K562 (cell line): ENCODE data around the gene POLG. TPM values are rescaled to one million over a fixed set of nuclear protein-coding genes. Genes with fewer than 3 reads are reported as not detected.

ENCODE experiments used
- ATAC-seq: fragments of 200-7000 bp; cut with Tn5 transposase; 3 replicates; pipeline ENCODE4 v1.9.1; 2020; ENCODE audit warnings: moderate library complexity
- BruUV-seq: library from RNA; stranded (reverse); fragments of 400-500 nt; replicated peaks from 2 replicates; lab custom pipeline; 2021; lab: Mats Ljungman, UMichigan
- CTCF ChIA-PET: fragments of 300-600 bp; formaldehyde crosslinking; extraction: SDS; loops from one replicate; lab custom pipeline; 2021; ENCODE audit warnings: low intra/inter-chr PET ratio; lab: Yijun Ruan, JAX
- POLR2A ChIA-PET: fragments of 300-600, 350-650 bp; sonication (Branson Sonifier 250); formaldehyde crosslinking; extraction: SDS; loops from one replicate; lab custom pipeline; 2021; ENCODE audit warnings: antibody characterized with exemption, inconsistent platforms; lab: Yijun Ruan, JAX
- DNase-seq, 4 experiments: peaks; one replicate each; pipeline versions ENCODE4 v3.0.0 to v3.0.0-alpha.2; 2011 to 2018; ENCODE audit warnings: low spot score in 3 of 4, mixed read lengths in 3 of 4; ENCODE audit errors: extremely low read depth in 1 of 4
- FAIRE-seq: peaks from 2 replicates; lab custom pipeline; 2011; peaks lifted over from hg19 to GRCh38; lab: Jason Lieb, UNC
- H2AFZ ChIP-seq: 2 replicates; pipeline ENCODE4 v1.6.0; 2011; ENCODE audit warnings: low read depth, low read length, control low read depth, inconsistent platforms
- H3K27ac ChIP-seq: fragments of 200-600 bp; 3 replicates; pipeline ENCODE4 v1.8.0; 2011; ENCODE audit warnings: low read depth, mild to moderate bottlenecking, control low read depth, inconsistent platforms, low read length, moderate library complexity, mixed read lengths; ENCODE audit errors: extremely low read depth
- H3K27me3 ChIP-seq, 2 experiments: fragments of 300-600 bp in 1 of 2; 2 replicates in 1 of 2; 3 replicates in 1 of 2; pipeline versions ENCODE4 v1.6.0 to v1.8.0; 2011; ENCODE audit warnings: inconsistent platforms in 2 of 2, low read length in 2 of 2, mild to moderate bottlenecking in 1 of 2, mixed read lengths in 1 of 2, moderate library complexity in 1 of 2; ENCODE audit not compliant: control insufficient read depth in 2 of 2, insufficient read depth in 2 of 2
- H3K36me3 ChIP-seq: fragments of 300-600 bp; 3 replicates; pipeline ENCODE4 v1.8.0; 2011; ENCODE audit warnings: mild to moderate bottlenecking, low read length, inconsistent platforms; ENCODE audit not compliant: control insufficient read depth, insufficient read depth
- H3K4me1 ChIP-seq, 2 experiments: fragments of 200-600 bp in 1 of 2; replicated peaks in 1 of 2; 2 replicates in 1 of 2; 3 replicates in 1 of 2; pipeline versions ENCODE4 v1.5.1 to v1.8.0; 2011; ENCODE audit warnings: inconsistent platforms in 2 of 2, low read length in 2 of 2, mild to moderate bottlenecking in 1 of 2, mixed read lengths in 1 of 2, moderate library complexity in 1 of 2; ENCODE audit not compliant: control insufficient read depth in 2 of 2, insufficient read depth in 2 of 2
- H3K4me2 ChIP-seq: 2 replicates; pipeline ENCODE4 v1.6.1; 2011; ENCODE audit warnings: low read length, control low read depth, inconsistent platforms, mixed read lengths; ENCODE audit not compliant: insufficient read depth
- H3K4me3 ChIP-seq: fragments of 200-600 bp; sonication (generic), shearing (Covaris generic); 2 replicates; pipeline ENCODE4 v1.5.1; 2016; ENCODE audit warnings: control low read depth, inconsistent platforms
- H3K79me2 ChIP-seq: fragments of 200-600 bp; 3 replicates; pipeline ENCODE4 v1.8.0; 2011; ENCODE audit warnings: low read length, inconsistent platforms; ENCODE audit not compliant: control insufficient read depth, insufficient read depth
- H3K9ac ChIP-seq, 2 experiments: 2 replicates each; pipeline versions ENCODE4 v1.6.0 to v1.6.1; 2011; ENCODE audit warnings: low read depth in 2 of 2, low read length in 2 of 2, control low read depth in 1 of 2, inconsistent platforms in 1 of 2, mild to moderate bottlenecking in 1 of 2, mixed read lengths in 1 of 2; ENCODE audit not compliant: insufficient read depth in 1 of 2
- H3K9me1 ChIP-seq: one replicate; pipeline ENCODE4 v1.6.0; 2011; ENCODE audit warnings: inconsistent platforms, mild to moderate bottlenecking, low read length, moderate library complexity; ENCODE audit not compliant: control insufficient read depth, insufficient read depth
- H3K9me3 ChIP-seq: replicated peaks from 2 replicates; pipeline ENCODE4 v1.5.1; 2011; ENCODE audit warnings: low read depth, low read length, inconsistent platforms; ENCODE audit not compliant: control insufficient read depth, insufficient read depth
- H4K20me1 ChIP-seq: replicated peaks from 2 replicates; pipeline ENCODE4 v1.6.1; 2011; ENCODE audit warnings: low read length, inconsistent platforms, mixed read lengths; ENCODE audit not compliant: control insufficient read depth, insufficient read depth
- CHD1 ChIP-seq: fragments of 200-600 bp; sonication (generic); IDR thresholded peaks from one replicate; pipeline ENCODE4 v1.6.1; 2012; ENCODE audit warnings: mild to moderate bottlenecking, moderate library complexity, low read length, inconsistent platforms
- PCBP2 ChIP-seq: fragments of 200-400 bp; formaldehyde crosslinking; IDR thresholded peaks from 2 replicates; pipeline ENCODE4 v1.6.1; 2018; ENCODE audit warnings: low read length, low read depth, mild to moderate bottlenecking, moderate library complexity; ENCODE audit not compliant: poor library complexity, severe bottlenecking
- POLR2G ChIP-seq: fragments of 200-400 bp; formaldehyde crosslinking; IDR thresholded peaks from 2 replicates; pipeline ENCODE4 v1.6.1; 2017; ENCODE audit warnings: low read depth, mild to moderate bottlenecking, antibody characterized with exemption, low read length, moderate library complexity
- ZNF24 ChIP-seq: fragments of 450-650 bp; IDR thresholded peaks from 2 replicates; pipeline ENCODE4 v1.6.1; 2016
- WGBS: fragments of 100-300 bp; shearing (Covaris generic); methylation state at CpG from one replicate; pipeline ENCODE4 v1.1.6; 2016; ENCODE audit warnings: low coverage, mixed read lengths; ENCODE audit not compliant: insufficient coverage; ENCODE audit errors: missing lambda C conversion rate; 5-methylcytosine and 5-hydroxymethylcytosine counted together
- in situ Hi-C: fragments of 300-500 bp; cut with MboI; formaldehyde crosslinking; loops from 4 replicates; pipeline ENCODE4 v1.15.0; 2018; ENCODE audit warnings: inconsistent platforms, mixed read lengths
- intact Hi-C: fragments of 100-400 bp; cut with micrococcal nuclease; formaldehyde crosslinking; loops from 2 replicates; pipeline ENCODE4 v1.14.2; 2022
- polyA plus RNA-seq, 8 experiments: library from polyadenylated mRNA; depleted of rRNA in 4 of 8; stranded (reverse) in 5 of 8; unstranded in 3 of 8; fragments of >200 nt; fragmentation: Nextera tagmentation in 2 of 8; fragmentation: Illumina TruSeq in 1 of 8; extraction: Ambion mirVana in 2 of 8; extraction: Trizol in 1 of 8; gene quantifications; 2 replicates each; pipeline versions ENCODE4 v1.2.1 to v1.2.3, GENCODE V29; 2011 to 2014; ENCODE audit warnings: inconsistent platforms in 1 of 8, missing spikeins in 1 of 8
- total RNA-seq, 7 experiments: library from RNA; depleted of rRNA in 6 of 7; stranded (reverse); fragments of >200 nt in 6 of 7; fragmentation: Illumina TruSeq in 2 of 7; extraction: Trizol in 2 of 7; gene quantifications; 2 replicates each; pipeline versions ENCODE4 v1.2.1 to v1.2.3, GENCODE V29; 2011 to 2021; ENCODE audit warnings: low replicate concordance in 1 of 7
- TF ChIP-seq, protein P1 (sequence below): fragments of 250-450 bp; sonication (Bioruptor Pico); IDR thresholded peaks from 2 replicates; pipeline ENCODE4 v1.8.0; 2021; ENCODE audit warnings: moderate library complexity, mild to moderate bottlenecking, inconsistent platforms

The POLG gene
- total and polyA plus RNA-seq, 9 of the 15 experiments (the other 6 are each of a cell fraction or from before 2014, with no cell fraction given) = 15.2 to 83.8 (median 38.6) TPM

GRCh38 chr15:89342840-89343239 lies 8.2 kb upstream of the POLG start:
- H3K36me3 ChIP-seq = no peaks in the 10 kb centered on the region
- H4K20me1 ChIP-seq = no peaks in the 10 kb centered on the region
- peak overlapping the region in 1 of 2 experiments; percentile 2; a peak in 1 of 4 replicates for H3K9ac ChIP-seq
- WGBS = 14% methylated on average over 2 of the region's 3 CpGs
- intact Hi-C loops (no loop called here), in situ Hi-C loops (no loop called here)
- H2AFZ ChIP-seq = no peak overlapping the region
- H3K27ac ChIP-seq = no peak overlapping the region
- no peaks in the 10 kb centered on the region for H3K9me3 ChIP-seq
- H3K9me1 ChIP-seq = peaks cover 4% of the 10 kb centered on the region
- no peak for TF ChIP-seq ZNF24
- ChIA-PET POLR2A (interaction anchor here (2.2 kb wide), 1 partner anchor 8 kb away, joined by 8 read pairs; the partner anchor contains the start of gene POLG), CTCF (no interaction called here)
- H3K27me3 ChIP-seq = peaks cover 9 to 48% of the 10 kb centered on the region in 2 experiments; a peak in 4 of 5 replicates
- BruUV-seq = no TSS peak
- ATAC-seq (no peak), FAIRE-seq (no peak), DNase-seq (no peak)
- no peaks in the 10 kb centered on the region for H3K79me2 ChIP-seq
- no peak overlapping the region for H3K4me3 ChIP-seq
- no peaks in the 10 kb centered on the region; a peak in 2 of 5 replicates for H3K4me1 ChIP-seq
- H3K4me2 ChIP-seq = no peak overlapping the region

GRCh38 chr15:89341316-89342005 lies 6.8 kb upstream of the POLG start:
- no peaks in the 10 kb centered on the region; a peak in 2 of 5 replicates for H3K4me1 ChIP-seq
- DNase-seq (no peak), FAIRE-seq (no peak), ATAC-seq (no peak)
- H3K9me3 ChIP-seq = no peaks in the 10 kb centered on the region
- no peak overlapping the region for H3K4me3 ChIP-seq
- BruUV-seq = no TSS peak
- in situ Hi-C loops = no loop called here
- intact Hi-C loops = no loop called here
- H3K9ac ChIP-seq = no peak overlapping the region
- no peaks in the 10 kb centered on the region for H4K20me1 ChIP-seq
- H2AFZ ChIP-seq = no peak overlapping the region
- peaks cover 9 to 41% of the 10 kb centered on the region in 2 experiments; a peak in 4 of 5 replicates for H3K27me3 ChIP-seq
- no peak overlapping the region for H3K27ac ChIP-seq
- 6% methylated on average over 8 of the region's 8 CpGs for WGBS
- peaks cover 4% of the 10 kb centered on the region for H3K9me1 ChIP-seq
- ChIA-PET CTCF (no interaction called here), POLR2A (interaction anchor here (1.2 kb wide), 1 partner anchor 14 kb away, joined by 4 read pairs; no protein-coding TSS in a partner anchor)
- H3K79me2 ChIP-seq = no peaks in the 10 kb centered on the region
- TF ChIP-seq CHD1 = no peak
- TF ChIP-seq PCBP2 = no peak
- no peak for TF ChIP-seq POLR2G
- TF ChIP-seq, protein P1, sequence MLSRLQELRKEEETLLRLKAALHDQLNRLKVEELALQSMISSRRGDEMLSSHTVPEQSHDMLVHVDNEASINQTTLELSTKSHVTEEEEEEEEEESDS (CRISPR knock-in tag) = no peak
- no peak overlapping the region for H3K4me2 ChIP-seq
- H3K36me3 ChIP-seq = no peaks in the 10 kb centered on the region
